GM15510 (cell line): ENCODE results near the gene LIMCH1.

Experiments used
- POLR2A ChIP-seq: IDR thresholded peaks from 3 replicates; pipeline ENCODE4 v1.6.1; 2011; ENCODE audit warnings: borderline replicate concordance; ENCODE audit not compliant: insufficient read length; ENCODE audit errors: extremely low read depth

Gene LIMCH1

DNA sequence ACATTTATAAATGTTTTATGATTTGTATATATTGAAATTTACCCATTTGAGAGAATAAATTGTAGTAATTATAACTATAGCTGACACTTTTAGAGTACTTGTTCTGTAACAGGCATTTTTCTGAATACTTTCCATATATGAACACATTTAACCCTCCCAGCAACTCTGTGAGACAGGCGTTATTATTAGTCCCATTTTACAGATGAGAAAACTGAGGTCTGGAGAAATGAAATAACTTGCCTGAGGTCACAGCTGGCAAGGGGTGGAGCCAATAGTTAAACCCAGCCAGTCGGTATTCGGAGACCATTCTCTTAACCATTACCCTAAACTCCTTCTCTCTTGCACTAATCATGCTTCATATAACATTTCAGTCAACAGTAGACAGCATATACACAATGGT is 72.5 kb downstream of the LIMCH1 start:
- TF ChIP-seq POLR2A: no peak

- TF ChIP-seq POLR2A: no peak
Observed at GRCh38 chr4:41611124-41611838, 73.3 kb downstream of the LIMCH1 start.

DNA sequence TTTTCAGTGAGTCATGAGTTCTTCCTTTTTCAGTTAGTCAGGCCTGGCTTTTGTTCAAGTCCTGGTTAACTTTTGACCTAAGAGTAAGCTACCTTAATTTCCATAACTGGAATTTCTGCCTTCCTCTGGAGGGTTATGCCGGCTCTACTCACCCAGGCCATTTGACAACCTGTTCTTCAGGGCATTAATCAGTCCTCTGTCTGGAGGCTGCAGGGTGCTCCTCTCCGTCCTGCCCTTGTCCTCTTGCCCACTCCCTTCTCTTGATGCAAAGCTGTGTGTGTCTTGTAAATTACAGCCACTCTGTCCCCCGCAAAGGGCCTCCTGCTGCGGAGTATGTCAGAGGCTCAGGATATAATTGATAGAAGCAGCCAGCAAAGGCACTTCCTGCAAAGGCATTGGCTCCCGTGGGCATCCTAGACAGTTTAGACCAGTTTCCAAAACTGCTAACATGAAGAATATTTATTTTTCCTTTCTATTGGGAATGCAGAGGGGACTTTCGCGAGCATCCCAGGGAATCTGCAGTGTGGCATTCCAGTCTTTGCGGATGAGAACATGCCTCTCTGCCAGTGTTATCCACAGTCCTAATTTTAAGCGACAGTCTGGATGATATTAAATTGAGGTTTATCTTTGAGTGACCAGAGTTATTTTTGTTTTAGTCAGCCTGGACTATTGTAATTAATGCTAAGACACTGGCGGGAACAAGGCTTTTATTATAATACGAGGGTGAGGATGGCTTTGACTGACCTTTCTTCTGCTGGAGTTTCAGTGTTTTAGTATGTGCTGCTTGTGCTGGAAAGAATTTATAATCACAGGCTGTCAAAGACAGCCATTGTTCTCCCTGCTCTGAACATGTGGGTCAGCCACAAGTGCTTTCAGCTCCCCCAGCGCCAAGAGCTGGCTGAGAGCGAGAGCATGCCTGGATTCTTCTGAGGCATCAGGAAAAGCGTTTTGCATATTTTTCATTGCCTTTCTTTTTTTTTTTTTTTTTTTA is 74.2 kb downstream of the LIMCH1 start:
- no peak for TF ChIP-seq POLR2A

DNA sequence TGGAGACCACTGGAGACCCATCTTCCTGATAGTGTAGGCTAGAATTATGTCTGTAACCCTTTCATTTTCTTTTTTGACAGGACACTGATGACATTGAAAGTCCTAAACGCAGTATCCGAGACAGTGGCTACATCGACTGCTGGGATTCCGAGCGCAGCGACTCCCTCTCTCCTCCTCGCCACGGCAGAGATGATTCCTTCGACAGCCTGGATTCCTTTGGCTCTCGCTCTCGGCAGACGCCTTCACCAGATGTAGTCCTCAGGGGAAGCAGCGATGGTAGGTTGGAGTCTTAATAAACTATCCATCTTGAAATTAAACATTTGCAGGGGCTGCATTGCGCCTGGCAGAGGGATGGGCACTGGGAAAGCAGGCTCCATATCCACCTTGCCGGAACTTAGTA is 75.4 kb downstream of the LIMCH1 start:
- no peak for TF ChIP-seq POLR2A

- no peak for TF ChIP-seq POLR2A
Observed at GRCh38 chr4:41613821-41614220, 75.9 kb downstream of the LIMCH1 start.

DNA sequence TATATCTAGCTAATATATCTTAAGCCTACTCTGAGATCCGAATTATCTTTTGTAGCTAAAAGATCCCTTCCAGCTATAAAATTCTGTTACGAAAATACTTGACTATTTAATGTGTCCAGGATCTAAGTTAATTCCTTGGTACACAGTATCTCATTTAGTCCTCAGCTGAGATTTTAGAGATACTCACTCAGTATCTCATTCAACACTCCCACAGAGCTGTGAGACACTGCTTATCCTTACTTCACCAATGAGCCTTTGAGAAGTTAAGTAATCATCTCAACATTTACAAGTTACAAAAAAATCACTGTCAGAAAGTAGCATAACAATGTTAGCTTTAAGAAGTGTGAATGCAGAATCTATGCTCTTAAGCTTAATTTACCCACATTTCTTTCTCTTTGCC is 76.6 kb downstream of the LIMCH1 start:
- TF ChIP-seq POLR2A: no peak

GRCh38 chr4:41619161-41619560 is 81.2 kb downstream of the LIMCH1 start:
- TF ChIP-seq POLR2A: no peak

- TF ChIP-seq POLR2A: no peak
Observed at GRCh38 chr4:41620594-41621256, 82.8 kb downstream of the LIMCH1 start.

GRCh38 chr4:41622787-41623186 is 84.8 kb downstream of the LIMCH1 start:
- TF ChIP-seq POLR2A: no peak

- TF ChIP-seq POLR2A: no peak
Observed at GRCh38 chr4:41624765-41625164, 86.8 kb downstream of the LIMCH1 start.

DNA sequence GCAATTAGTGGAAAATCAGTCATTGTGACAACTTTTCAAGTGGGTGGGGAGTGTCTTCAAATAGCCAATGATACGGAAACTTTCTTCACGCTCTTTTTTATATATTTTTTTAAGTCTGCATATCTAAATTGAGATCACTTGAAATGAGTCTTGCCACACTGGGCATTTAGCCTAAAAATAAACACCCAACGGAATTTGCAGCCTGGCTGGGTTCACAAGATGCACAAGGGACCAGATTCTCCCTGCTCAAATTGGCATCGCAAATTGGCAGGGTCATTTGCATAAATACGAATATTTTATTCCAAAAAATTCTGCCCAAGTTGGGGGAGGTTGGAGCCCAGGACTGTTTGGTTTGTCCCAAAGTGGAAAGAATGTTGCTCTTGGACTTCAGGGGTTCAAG is 87.6 kb downstream of the LIMCH1 start:
- TF ChIP-seq POLR2A: no peak

DNA sequence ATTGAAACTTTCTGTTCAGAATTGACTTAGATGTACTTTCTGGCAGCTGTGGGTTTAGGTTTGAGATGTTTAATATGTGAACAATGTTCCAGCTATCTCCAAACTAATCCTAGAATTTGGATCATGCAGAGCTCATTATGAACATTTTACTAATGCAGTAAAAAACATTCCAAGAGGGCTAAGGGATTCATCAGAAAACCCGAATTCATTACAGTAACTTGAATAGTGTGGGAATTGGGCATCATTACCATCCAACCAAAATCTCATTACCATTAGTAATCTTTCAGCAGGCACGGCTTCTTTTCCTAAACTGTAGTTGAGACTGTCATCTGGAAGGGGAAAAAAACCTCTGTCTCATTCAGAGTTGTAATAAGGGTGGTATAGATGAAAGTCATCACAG is 91.0 kb downstream of the LIMCH1 start:
- no peak for TF ChIP-seq POLR2A

GRCh38 chr4:41631523-41631922 is 93.6 kb downstream of the LIMCH1 start:
- TF ChIP-seq POLR2A: no peak

GRCh38 chr4:41632481-41633073 is 94.6 kb downstream of the LIMCH1 start:
- no peak for TF ChIP-seq POLR2A

DNA sequence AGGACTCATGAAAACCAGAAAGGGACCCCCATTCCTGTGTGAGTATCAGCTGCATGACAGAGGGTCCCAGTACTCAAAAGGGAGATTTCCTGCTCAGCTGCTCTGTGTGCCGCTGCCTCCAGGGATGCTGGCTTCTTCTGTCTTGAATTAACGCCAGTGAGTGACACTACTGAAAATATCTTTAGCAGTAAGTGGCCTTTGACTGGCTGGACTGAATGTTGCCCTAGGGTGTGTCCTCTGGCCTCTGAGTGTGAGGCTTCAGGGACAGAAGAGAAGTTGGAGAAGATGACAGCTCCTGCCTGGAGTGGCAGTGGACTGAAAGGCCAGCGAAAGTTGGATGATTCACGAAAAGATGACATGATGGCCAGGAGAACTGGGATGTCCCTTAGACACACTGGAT is 95.4 kb downstream of the LIMCH1 start:
- no peak for TF ChIP-seq POLR2A
